GM21447 (cell line): ENCODE data around the gene MAP2K7.

Experiments
- ATAC-seq: cut with Tn5 transposase; IDR thresholded peaks from one replicate; pipeline ENCODE4 v1.9.1; 2021; ENCODE audit not compliant: unreplicated experiment

The MAP2K7 gene

GRCh38 chr19:7918615-7919421 is 15.1 kb downstream of the MAP2K7 start:
- ATAC-seq = no peak

GRCh38 chr19:7919610-7920518 is 16.2 kb downstream of the MAP2K7 start, which contains the start of gene SNAPC2:
Gene SNAPC2 (plus strand): TSS chr19:7920338. CDS start chr19:7920367, 29 bp downstream.
- no peak for ATAC-seq

GRCh38 chr19:7920519-7921301 is 17.0 kb downstream of the MAP2K7 start:
- no peak for ATAC-seq

GRCh38 chr19:7921302-7921966 is 17.8 kb downstream of the MAP2K7 start:
- ATAC-seq = no peak

GRCh38 chr19:7921967-7922835 is 18.5 kb downstream of the MAP2K7 start:
- ATAC-seq = no peak

- no peak for ATAC-seq
Observed at GRCh38 chr19:7922836-7923195, 19.1 kb downstream of the MAP2K7 start.

- ATAC-seq = no peak
Observed at GRCh38 chr19:7923295-7924191, 19.9 kb downstream of the MAP2K7 start.

- no peak for ATAC-seq
Observed at GRCh38 chr19:7924241-7924640, 20.6 kb downstream of the MAP2K7 start.

- ATAC-seq = no peak
Observed at GRCh38 chr19:7924651-7925170, 21.0 kb downstream of the MAP2K7 start.

- ATAC-seq = no peak
Observed at GRCh38 chr19:7925171-7925851, 21.6 kb downstream of the MAP2K7 start.

GRCh38 chr19:7926021-7926726 is 22.5 kb downstream of the MAP2K7 start, which contains the start of gene CTXN1:
Gene CTXN1 (minus strand): TSS chr19:7926135. CDS start chr19:7925538, 597 bp downstream.
- no peak for ATAC-seq

GRCh38 chr19:7926727-7927604 is 23.3 kb downstream of the MAP2K7 start:
- ATAC-seq = no peak

- ATAC-seq = no peak
Observed at GRCh38 chr19:7927605-7928333, 24.1 kb downstream of the MAP2K7 start.

- ATAC-seq = no peak
Observed at GRCh38 chr19:7928334-7928706, 24.6 kb downstream of the MAP2K7 start.
